KMS-11 (cell line): ENCODE measurements around the gene ACBD5.

Experiments used
- H2AFZ ChIP-seq: fragments of 200-600 bp; sonication (generic); 2 replicates; pipeline ENCODE4 v1.6.1; 2016; ENCODE audit warnings: antibody characterized with exemption, mixed run types, low read depth
- H3K27ac ChIP-seq: fragments of 200-600 bp; sonication (generic); 2 replicates; pipeline ENCODE4 v1.6.1; 2016; ENCODE audit warnings: mild to moderate bottlenecking, mixed run types
- H3K27me3 ChIP-seq: fragments of 200-600 bp; sonication (generic); 2 replicates; pipeline ENCODE4 v1.6.1; 2017; ENCODE audit warnings: mild to moderate bottlenecking, low read depth, mixed run types, moderate library complexity; ENCODE audit not compliant: insufficient read depth
- H3K36me3 ChIP-seq: fragments of 200-600 bp; sonication (generic); 2 replicates; pipeline ENCODE4 v1.6.1; 2017; ENCODE audit warnings: mild to moderate bottlenecking, mixed run types; ENCODE audit not compliant: insufficient read depth
- H3K4me1 ChIP-seq: fragments of 200-600 bp; sonication (generic); 2 replicates; pipeline ENCODE4 v1.6.1; 2016; ENCODE audit warnings: mild to moderate bottlenecking, low read depth, mixed run types; ENCODE audit not compliant: poor library complexity, severe bottlenecking
- H3K4me2 ChIP-seq: fragments of 200-600 bp; sonication (generic); 2 replicates; pipeline ENCODE4 v1.7.0; 2016; ENCODE audit warnings: mild to moderate bottlenecking, mixed run types
- H3K4me3 ChIP-seq: fragments of 200-600 bp; sonication (generic); IDR thresholded peaks from 2 replicates; pipeline ENCODE4 v1.6.1; 2017; ENCODE audit warnings: low read depth, low read length, mixed read lengths; ENCODE audit not compliant: insufficient read depth
- H3K79me2 ChIP-seq: fragments of 200-600 bp; sonication (generic); 2 replicates; pipeline ENCODE4 v1.6.1; 2016; ENCODE audit warnings: low read depth, mixed run types; ENCODE audit not compliant: insufficient read depth
- H3K9ac ChIP-seq: fragments of 200-600 bp; sonication (generic); 2 replicates; pipeline ENCODE4 v1.6.1; 2016; ENCODE audit warnings: mild to moderate bottlenecking, mixed run types
- H4K20me1 ChIP-seq: fragments of 200-600 bp; sonication (generic); 2 replicates; pipeline ENCODE4 v1.6.1; 2016; ENCODE audit warnings: mild to moderate bottlenecking, mixed run types; ENCODE audit not compliant: insufficient read depth
- TF ChIP-seq, protein P1 (sequence below): fragments of 200-600 bp; sonication (generic); conservative IDR thresholded peaks from 2 replicates; pipeline ENCODE4 v1.6.1; 2017; ENCODE audit warnings: low read depth, mild to moderate bottlenecking, antibody characterized with exemption, low read length, moderate library complexity, mixed read lengths

The ACBD5 gene

DNA sequence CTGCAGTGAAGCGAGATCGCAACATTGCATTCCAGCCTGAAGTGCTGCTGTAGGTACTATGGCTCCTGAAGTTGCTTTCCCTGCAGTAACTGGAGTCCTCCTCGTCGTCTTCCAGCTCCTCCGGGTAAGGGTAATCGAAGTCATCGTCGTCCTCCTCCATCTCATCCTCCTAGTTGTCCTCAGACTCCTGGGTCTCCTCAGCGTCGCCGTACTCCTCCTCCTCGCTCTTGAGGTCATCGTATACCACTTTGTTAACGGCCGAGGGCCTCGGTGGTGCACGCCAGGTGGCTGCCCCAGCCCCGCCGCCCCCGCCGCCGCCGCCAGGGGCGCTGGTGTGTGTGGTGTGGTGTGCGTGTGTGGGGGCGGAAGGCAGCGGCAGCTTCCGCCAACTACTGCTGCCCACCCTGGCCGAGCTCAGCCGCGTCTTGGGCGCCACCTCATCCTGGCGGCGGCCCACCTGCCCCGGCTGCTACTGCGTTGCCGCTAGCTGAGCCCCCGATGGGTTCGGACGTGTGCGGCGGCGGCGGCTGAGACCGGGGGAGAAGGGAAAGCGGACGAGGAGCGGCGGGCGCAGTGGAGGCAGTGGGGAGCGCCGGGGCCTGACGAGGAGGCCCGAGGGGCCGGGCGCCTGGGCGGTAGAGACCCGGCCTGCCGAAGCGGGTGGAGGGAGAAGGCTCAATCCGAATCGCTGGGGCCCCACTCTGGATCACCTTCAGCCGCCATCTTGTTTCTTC lies 11.8 kb upstream of the ACBD5 start:
- peak overlapping the region; percentile 69 for H2AFZ ChIP-seq

DNA sequence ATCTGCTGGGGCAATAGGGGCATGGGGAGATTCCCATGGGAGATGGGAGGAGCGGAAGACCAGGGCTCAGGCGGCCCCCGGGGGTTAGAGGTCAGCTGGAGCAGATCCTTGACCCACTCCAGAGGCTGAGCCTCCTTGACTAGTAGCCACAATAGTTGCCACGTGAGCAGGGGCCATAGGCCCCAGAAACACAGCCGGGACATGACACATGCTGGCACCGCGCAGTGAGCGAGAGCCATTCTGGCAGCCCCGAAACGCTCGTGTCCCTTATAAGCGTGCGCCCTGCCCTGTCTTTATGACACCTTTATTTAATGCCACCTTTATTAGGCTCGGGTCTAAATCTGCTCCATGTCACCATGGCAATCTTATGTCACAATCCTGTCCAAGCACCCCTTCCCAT lies 11.0 kb upstream of the ACBD5 start:
- H3K27ac ChIP-seq = no peak overlapping the region
- no peaks in the 10 kb centered on the region for H3K36me3 ChIP-seq
- no peak overlapping the region for H3K9ac ChIP-seq
- no peaks in the 10 kb centered on the region for H4K20me1 ChIP-seq
- H3K4me3 ChIP-seq = no peak overlapping the region
- H3K4me2 ChIP-seq = no peak overlapping the region
- TF ChIP-seq, protein P1, sequence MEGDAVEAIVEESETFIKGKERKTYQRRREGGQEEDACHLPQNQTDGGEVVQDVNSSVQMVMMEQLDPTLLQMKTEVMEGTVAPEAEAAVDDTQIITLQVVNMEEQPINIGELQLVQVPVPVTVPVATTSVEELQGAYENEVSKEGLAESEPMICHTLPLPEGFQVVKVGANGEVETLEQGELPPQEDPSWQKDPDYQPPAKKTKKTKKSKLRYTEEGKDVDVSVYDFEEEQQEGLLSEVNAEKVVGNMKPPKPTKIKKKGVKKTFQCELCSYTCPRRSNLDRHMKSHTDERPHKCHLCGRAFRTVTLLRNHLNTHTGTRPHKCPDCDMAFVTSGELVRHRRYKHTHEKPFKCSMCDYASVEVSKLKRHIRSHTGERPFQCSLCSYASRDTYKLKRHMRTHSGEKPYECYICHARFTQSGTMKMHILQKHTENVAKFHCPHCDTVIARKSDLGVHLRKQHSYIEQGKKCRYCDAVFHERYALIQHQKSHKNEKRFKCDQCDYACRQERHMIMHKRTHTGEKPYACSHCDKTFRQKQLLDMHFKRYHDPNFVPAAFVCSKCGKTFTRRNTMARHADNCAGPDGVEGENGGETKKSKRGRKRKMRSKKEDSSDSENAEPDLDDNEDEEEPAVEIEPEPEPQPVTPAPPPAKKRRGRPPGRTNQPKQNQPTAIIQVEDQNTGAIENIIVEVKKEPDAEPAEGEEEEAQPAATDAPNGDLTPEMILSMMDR = no peak
- H3K79me2 ChIP-seq = no peaks in the 10 kb centered on the region
- no peaks in the 10 kb centered on the region for H3K27me3 ChIP-seq
- no peaks in the 10 kb centered on the region for H3K4me1 ChIP-seq
- H2AFZ ChIP-seq = no peak overlapping the region

More for the DNA sequence above, 11.8 kb upstream of the ACBD5 start:
- no peak overlapping the region for H3K4me3 ChIP-seq
- H3K27me3 ChIP-seq = no peaks in the 10 kb centered on the region
- no peaks in the 10 kb centered on the region for H4K20me1 ChIP-seq
- no peaks in the 10 kb centered on the region for H3K79me2 ChIP-seq
- H3K9ac ChIP-seq = peak overlapping the region; percentile 88
- peak overlapping the region; percentile 41; the same call in 1 of the 2 replicates for H3K4me2 ChIP-seq
- H3K4me1 ChIP-seq = no peaks in the 10 kb centered on the region
- H3K27ac ChIP-seq = peak overlapping the region; percentile 74
- no peaks in the 10 kb centered on the region for H3K36me3 ChIP-seq
- TF ChIP-seq, protein P1 = 0 out of 2 replicates have a peak, but pooled peaks have one; percentile 29

DNA sequence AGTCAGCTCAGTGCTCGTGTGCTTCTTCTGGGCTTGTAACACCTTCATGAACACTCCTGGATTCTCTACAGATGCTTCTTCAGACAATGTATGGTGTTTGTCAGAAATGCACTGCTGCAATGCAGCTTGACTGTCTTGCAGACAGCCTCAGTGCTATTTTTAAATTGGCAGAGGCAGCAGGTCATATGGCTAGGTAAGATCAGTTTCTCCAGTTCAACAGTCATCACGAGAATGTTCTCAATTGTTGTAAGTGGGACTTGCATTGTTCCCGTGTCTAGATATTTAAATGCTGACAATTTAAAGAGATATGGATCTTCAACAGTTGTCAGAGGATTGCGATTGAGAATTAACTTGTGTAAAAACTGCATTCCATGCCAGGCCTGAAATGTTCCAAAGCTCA lies 7.6 kb upstream of the ACBD5 start:
- no peak overlapping the region for H2AFZ ChIP-seq
- peaks cover 10% of the 10 kb centered on the region for H3K4me1 ChIP-seq
- no peak overlapping the region for H3K9ac ChIP-seq
- no peaks in the 10 kb centered on the region for H3K27me3 ChIP-seq
- H3K4me3 ChIP-seq = no peak overlapping the region
- no peaks in the 10 kb centered on the region for H3K36me3 ChIP-seq
- no peaks in the 10 kb centered on the region for H4K20me1 ChIP-seq
- 0 out of 2 replicates have a peak, but pooled peaks cover 7% of the 10 kb centered on the region for H3K79me2 ChIP-seq
- no peak overlapping the region for H3K4me2 ChIP-seq
- TF ChIP-seq, protein P1 = no peak
- no peak overlapping the region for H3K27ac ChIP-seq

DNA sequence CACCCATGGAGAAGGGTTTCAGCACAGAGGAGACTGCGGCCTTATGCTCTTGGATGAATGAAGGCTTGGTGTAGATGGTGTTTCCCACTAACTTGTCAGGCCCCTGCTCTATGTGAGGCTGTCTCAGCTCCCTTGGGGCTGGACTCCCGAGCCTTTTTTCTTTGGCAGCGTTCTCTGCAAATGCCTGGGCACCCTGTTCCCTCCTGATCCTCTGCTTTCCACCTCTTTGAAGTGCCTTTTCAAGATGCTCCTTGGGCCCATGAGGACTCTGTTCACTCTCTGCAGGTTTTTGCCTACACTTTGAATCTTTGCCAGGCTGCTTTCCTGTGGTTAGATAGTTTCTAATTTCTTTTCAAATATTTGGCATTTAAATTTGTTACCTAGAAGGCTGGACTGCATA lies 6.8 kb upstream of the ACBD5 start:
- TF ChIP-seq, protein P1 = no peak
- no peak overlapping the region for H3K4me2 ChIP-seq
- H3K79me2 ChIP-seq = 0 out of 2 replicates have a peak, but pooled peaks cover 7% of the 10 kb centered on the region
- H3K36me3 ChIP-seq = no peaks in the 10 kb centered on the region
- H3K9ac ChIP-seq = no peak overlapping the region
- H2AFZ ChIP-seq = no peak overlapping the region
- H3K27ac ChIP-seq = no peak overlapping the region
- no peaks in the 10 kb centered on the region for H4K20me1 ChIP-seq
- no peak overlapping the region for H3K4me3 ChIP-seq
- no peaks in the 10 kb centered on the region for H3K27me3 ChIP-seq
- H3K4me1 ChIP-seq = peaks cover 10% of the 10 kb centered on the region
